Fibroblast of gingiva (primary cell): ENCODE data around the gene TRAPPC2.

Experiments
- DNase-seq: peaks from one replicate; pipeline ENCODE4 v3.0.0-alpha.2; 2011; ENCODE audit warnings: low read depth

TRAPPC2 gene

GRCh38 chrX:13669246-13669737 lies 65.1 kb downstream of the TRAPPC2 start:
- DNase-seq = peak; percentile 89

- no peak for DNase-seq
Observed at GRCh38 chrX:13667919-13668318, 66.5 kb downstream of the TRAPPC2 start.

- DNase-seq = peak; percentile 14
Observed at GRCh38 chrX:13666836-13667235, 67.6 kb downstream of the TRAPPC2 start.

GRCh38 chrX:13664020-13664419 lies 70.4 kb downstream of the TRAPPC2 start:
- DNase-seq = no peak

- peak; percentile 88 for DNase-seq
Observed at GRCh38 chrX:13662355-13662791, 72.0 kb downstream of the TRAPPC2 start.
